Naive thymus-derived CD4-positive, alpha-beta T cell (primary cell): Measurements from ENCODE around the gene SVOPL. TPM values are rescaled to one million over a fixed set of nuclear protein-coding genes. Genes with fewer than 3 reads are reported as not detected.

ENCODE experiments used
- ATAC-seq: fragments of 150-1000 bp; cut with Tn5 transposase; 2 replicates; pipeline ENCODE4 v1.10.0; 2021; ENCODE audit warnings: mild to moderate bottlenecking, moderate library complexity
- CTCF ChIA-PET: fragments of 350-600 bp; sonication (Branson Sonifier 250); formaldehyde crosslinking; loops from one replicate; lab custom pipeline; 2021; ENCODE audit warnings: antibody characterized with exemption; lab: Charles Lee
- POLR2A ChIA-PET: fragments of 350-600 bp; sonication (Branson Sonifier 250); formaldehyde crosslinking; loops from one replicate; lab custom pipeline; 2021; ENCODE audit warnings: antibody characterized with exemption, inconsistent platforms; lab: Charles Lee
- DNase-seq, 9 donors: peaks; one replicate each; pipeline versions ENCODE4 v3.0.0 to v3.0.0-alpha.2; 2020 to 2022; ENCODE audit warnings: mixed read lengths in 1 of 9
- H3K27ac ChIP-seq: one replicate; pipeline ENCODE4 v1.7.0; 2013; ENCODE audit warnings: mild to moderate bottlenecking, low read depth, low read length, moderate library complexity
- H3K27me3 ChIP-seq, 2 donors: one replicate each; pipeline ENCODE4 v1.7.0; 2013; ENCODE audit warnings: low read length in 2 of 2, mild to moderate bottlenecking in 2 of 2, moderate library complexity in 2 of 2; ENCODE audit not compliant: control insufficient read depth in 2 of 2, insufficient read depth in 2 of 2
- H3K36me3 ChIP-seq, 3 experiments: 1 replicate in 2 of 3; 2 replicates in 1 of 3; pipeline ENCODE4 v1.7.0; 2013; ENCODE audit warnings: low read length in 3 of 3, mild to moderate bottlenecking in 3 of 3, moderate library complexity in 1 of 3; ENCODE audit not compliant: insufficient read depth in 3 of 3, control insufficient read depth in 2 of 3
- H3K4me1 ChIP-seq, 2 donors: one replicate each; pipeline ENCODE4 v1.7.0; 2013; ENCODE audit warnings: low read length in 2 of 2, mild to moderate bottlenecking in 2 of 2, moderate library complexity in 1 of 2; ENCODE audit not compliant: control insufficient read depth in 2 of 2, insufficient read depth in 2 of 2
- H3K4me3 ChIP-seq: 2 replicates; pipeline ENCODE4 v1.7.0; 2013; ENCODE audit warnings: mild to moderate bottlenecking, low read length
- H3K9me3 ChIP-seq, 3 experiments: 1 replicate in 2 of 3; 2 replicates in 1 of 3; pipeline ENCODE4 v1.7.0; 2013; ENCODE audit warnings: low read length in 3 of 3; ENCODE audit not compliant: control insufficient read depth in 2 of 3
- H3K27ac Mint-ChIP-seq, 9 donors: one replicate each; pipeline ENCODE4 v1.8.0; 2020 to 2022; ENCODE audit warnings: mixed read lengths in 9 of 9, mild to moderate bottlenecking in 8 of 9, moderate library complexity in 5 of 9, inconsistent platforms in 2 of 9
- H3K27me3 Mint-ChIP-seq, 5 donors: one replicate each; pipeline ENCODE4 v1.8.0; 2021 to 2022; ENCODE audit warnings: mixed read lengths in 5 of 5, mild to moderate bottlenecking in 1 of 5
- H3K36me3 Mint-ChIP-seq, 5 donors: one replicate each; pipeline ENCODE4 v1.8.0; 2020 to 2022; ENCODE audit warnings: mixed read lengths in 5 of 5, mild to moderate bottlenecking in 3 of 5, inconsistent platforms in 1 of 5
- H3K4me1 Mint-ChIP-seq, 7 donors: one replicate each; pipeline ENCODE4 v1.8.0; 2020 to 2022; ENCODE audit warnings: mixed read lengths in 7 of 7, mild to moderate bottlenecking in 3 of 7, inconsistent platforms in 1 of 7
- H3K4me3 Mint-ChIP-seq, 10 donors: one replicate each; pipeline ENCODE4 v1.8.0; 2020 to 2022; ENCODE audit warnings: mild to moderate bottlenecking in 10 of 10, mixed read lengths in 10 of 10, moderate library complexity in 6 of 10, inconsistent platforms in 2 of 10
- H3K9me3 Mint-ChIP-seq, 11 donors: one replicate each; pipeline ENCODE4 v1.8.0; 2020 to 2022; ENCODE audit warnings: mixed read lengths in 11 of 11, mild to moderate bottlenecking in 4 of 11, inconsistent platforms in 1 of 11, moderate library complexity in 1 of 11
- intact Hi-C, 2 donors: fragments of 100-400 bp; cut with micrococcal nuclease; formaldehyde crosslinking; loops; one replicate each; pipeline ENCODE4 v1.15.1; 2023
- polyA plus RNA-seq, 2 donors: library from polyadenylated mRNA; unstranded; fragments of 300-500 nt; fragmentation: Illumina TruSeq; gene quantifications; one replicate each; pipeline ENCODE4 v1.2.3, GENCODE V29; 2021
- total RNA-seq, 6 experiments: library from RNA in 5 of 6; stranded (reverse) in 5 of 6; gene quantifications; 1 replicate in 5 of 6; 2 replicates in 1 of 6; pipeline ENCODE4 v1.2.3 and lab custom pipeline; 2021 to 2026

Gene SVOPL
- total and polyA plus RNA-seq, 7 experiments from 2014 or later, result 0.47 to 0.74 (median 0.64) TPM; not detected in 4

DNA sequence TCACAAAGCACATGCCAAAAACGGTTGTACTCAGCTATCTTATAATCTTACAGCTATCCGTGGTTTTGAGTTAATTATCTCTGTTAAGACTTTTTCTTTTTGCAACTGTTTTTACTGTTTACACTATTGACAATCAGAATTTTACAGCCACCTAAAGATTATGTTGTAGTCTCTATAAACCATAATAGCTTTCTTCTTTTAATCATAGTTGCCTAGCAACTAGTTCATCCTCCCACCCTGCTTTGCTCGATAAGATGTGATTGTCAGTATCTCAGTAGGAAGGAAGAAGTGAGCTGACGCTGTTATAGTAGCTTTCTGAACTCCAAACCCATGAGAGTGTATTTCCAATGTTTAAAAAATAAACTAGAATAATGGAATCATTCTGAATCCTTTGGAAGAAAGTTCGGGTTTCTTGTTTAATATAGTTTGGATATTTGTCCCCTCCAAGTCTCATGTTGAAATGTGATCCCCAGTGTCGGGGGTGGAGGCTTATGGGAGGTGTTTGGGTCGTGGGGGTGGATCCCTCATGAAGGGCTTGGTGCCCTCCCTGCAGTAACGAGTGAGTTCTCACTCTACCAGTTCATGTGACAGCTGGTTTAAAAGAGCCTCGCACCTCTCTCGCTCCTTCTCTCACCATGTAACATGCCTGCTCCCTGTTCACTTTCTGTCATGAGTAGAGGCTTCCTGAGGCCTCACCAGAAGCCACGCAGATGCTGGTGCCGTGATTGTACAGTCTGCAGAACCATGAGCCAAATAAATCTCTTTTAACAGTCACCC is 68.1 kb downstream of the SVOPL start:
- H3K9me3 Mint-ChIP-seq, result peaks cover 0 to 3% (median 0%) of the 10 kb centered on the region in 11 donors
- no peak for ATAC-seq
- H3K27ac Mint-ChIP-seq, result no peak overlapping the region
- Histone ChIP-seq H3K27me3 (no peaks in the 10 kb centered on the region), H3K4me1 (no peaks in the 10 kb centered on the region), H3K27ac (no peak overlapping the region), H3K9me3 (no peaks in the 10 kb centered on the region), H3K36me3 (no peaks in the 10 kb centered on the region), H3K4me3 (no peak overlapping the region)
- no peak for DNase-seq
- POLR2A ChIA-PET, result no interaction called here
- peaks cover 0 to 10% (median 0%) of the 10 kb centered on the region in 5 donors for H3K27me3 Mint-ChIP-seq
- H3K4me1 Mint-ChIP-seq, result peaks cover 0 to 30% (median 15%) of the 10 kb centered on the region in 7 donors
- intact Hi-C loops, result no loop called here
- no peak overlapping the region for H3K4me3 Mint-ChIP-seq
- H3K36me3 Mint-ChIP-seq, result peaks cover 0 to 1% (median 0%) of the 10 kb centered on the region in 5 donors
- CTCF ChIA-PET, result no interaction called here

DNA sequence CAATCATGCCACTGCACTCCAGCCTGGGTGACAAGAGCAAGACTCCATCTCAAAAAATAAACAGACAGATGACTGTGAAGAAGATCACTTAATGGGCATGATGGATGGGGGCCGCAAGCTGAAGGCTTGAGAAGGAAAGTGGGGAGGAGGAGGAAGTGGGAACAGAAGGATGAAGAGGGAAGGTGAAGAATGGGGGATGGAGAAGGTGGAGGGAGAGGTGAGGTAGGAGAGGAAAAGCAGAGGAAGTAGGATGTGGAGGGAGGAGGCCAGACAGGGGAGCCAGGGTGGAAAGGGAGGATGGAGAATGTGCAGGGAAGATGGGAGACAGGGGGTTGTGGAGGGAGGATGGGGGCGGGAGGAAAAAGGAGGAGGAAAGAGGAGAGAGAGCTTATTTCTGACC is 68.8 kb downstream of the SVOPL start:
- H3K27ac Mint-ChIP-seq, result no peak overlapping the region
- peaks cover 0 to 1% (median 0%) of the 10 kb centered on the region in 5 donors for H3K36me3 Mint-ChIP-seq
- no peak for ATAC-seq
- peaks cover 0 to 36% (median 15%) of the 10 kb centered on the region in 7 donors for H3K4me1 Mint-ChIP-seq
- ChIA-PET POLR2A (no interaction called here), CTCF (interaction anchor here (0.7 kb wide), 1 partner anchor 73 kb away, joined by 3 read pairs; no protein-coding TSS in a partner anchor)
- no peaks in the 10 kb centered on the region for H3K36me3 ChIP-seq
- intact Hi-C loops, result no loop called here
- peaks cover 0 to 3% (median 0%) of the 10 kb centered on the region in 11 donors for H3K9me3 Mint-ChIP-seq
- no peak overlapping the region for H3K4me3 Mint-ChIP-seq
- H3K4me1 ChIP-seq, result no peaks in the 10 kb centered on the region
- no peaks in the 10 kb centered on the region for H3K9me3 ChIP-seq
- H3K27me3 ChIP-seq, result no peaks in the 10 kb centered on the region
- no peak overlapping the region for H3K27ac ChIP-seq
- DNase-seq, result no peak
- peaks cover 0 to 10% (median 0%) of the 10 kb centered on the region in 5 donors for H3K27me3 Mint-ChIP-seq
- no peak overlapping the region for H3K4me3 ChIP-seq

DNA sequence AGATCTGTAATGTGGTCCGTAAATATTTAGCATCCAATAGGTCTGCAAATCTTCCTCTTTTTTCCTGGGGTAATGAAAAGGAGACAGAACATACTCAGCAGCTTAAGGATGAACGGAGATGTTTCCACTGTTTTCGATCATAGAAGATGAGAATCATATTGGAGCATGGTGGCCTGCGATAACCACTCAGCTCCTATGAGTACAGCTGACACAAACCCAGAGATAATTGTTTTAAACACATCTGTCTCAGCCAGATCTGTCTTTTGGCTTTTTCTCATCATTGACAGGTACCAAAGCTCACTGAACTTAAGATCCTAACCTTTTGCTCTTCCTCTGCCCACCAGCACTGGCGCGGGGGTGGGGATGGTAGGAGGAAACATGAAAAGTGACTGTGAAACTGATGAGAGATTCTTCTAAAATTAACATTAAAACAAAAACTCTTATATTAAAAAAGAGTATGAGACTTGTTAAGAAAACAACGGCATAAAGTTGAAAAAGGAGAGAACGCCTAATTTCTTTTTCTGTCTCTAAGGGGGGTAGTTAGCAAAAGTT is 71.0 kb downstream of the SVOPL start:
- peaks cover 0 to 6% (median 0%) of the 10 kb centered on the region in 5 donors for H3K27me3 Mint-ChIP-seq
- peaks cover 20 to 58% (median 38%) of the 10 kb centered on the region in 7 donors for H3K4me1 Mint-ChIP-seq
- no peaks in the 10 kb centered on the region for H3K27me3 ChIP-seq
- ChIA-PET POLR2A (no interaction called here), CTCF (no interaction called here)
- H3K36me3 ChIP-seq, result no peaks in the 10 kb centered on the region
- ATAC-seq, result no peak
- intact Hi-C loops, result no loop called here
- peak overlapping the region in 2 of 10 donors; percentile 1 to 8 for H3K4me3 Mint-ChIP-seq
- H3K4me1 ChIP-seq, result peaks cover 9 to 18% of the 10 kb centered on the region in 2 donors
- peaks cover 0 to 5% (median 0%) of the 10 kb centered on the region in 11 donors for H3K9me3 Mint-ChIP-seq
- DNase-seq, result no peak
- H3K9me3 ChIP-seq, result no peaks in the 10 kb centered on the region
- no peak overlapping the region for H3K4me3 ChIP-seq
- peaks cover 0 to 1% (median 0%) of the 10 kb centered on the region in 5 donors for H3K36me3 Mint-ChIP-seq
- peak overlapping the region in 2 of 9 donors; percentile 5 to 15 for H3K27ac Mint-ChIP-seq
- no peak overlapping the region for H3K27ac ChIP-seq

DNA sequence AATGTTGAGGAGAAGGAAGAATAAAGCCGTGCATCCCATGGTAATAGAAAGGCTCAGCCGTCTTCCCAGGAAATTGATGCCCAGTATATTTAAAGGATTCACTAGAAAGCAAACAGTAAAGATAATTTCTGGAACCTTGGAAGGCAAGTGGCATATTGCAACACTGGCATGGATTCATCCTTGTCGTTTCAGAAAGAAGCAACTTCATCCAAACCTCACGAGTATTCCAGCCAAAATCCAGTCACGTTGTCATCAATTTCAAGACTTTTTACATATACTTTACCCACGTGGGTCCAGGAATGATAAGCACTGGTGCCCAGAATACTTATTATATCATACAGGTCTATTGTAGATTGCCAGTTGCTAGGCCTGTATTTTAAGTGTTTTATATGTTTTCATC is 73.8 kb downstream of the SVOPL start:
- Histone ChIP-seq H3K27ac (no peak overlapping the region), H3K36me3 (no peaks in the 10 kb centered on the region), H3K4me1 (peaks cover 17 to 30% of the 10 kb centered on the region in 2 donors), H3K9me3 (no peaks in the 10 kb centered on the region), H3K4me3 (no peak overlapping the region), H3K27me3 (no peaks in the 10 kb centered on the region)
- DNase-seq (no peak), ATAC-seq (no peak)
- Mint-ChIP-seq H3K27ac (peak overlapping the region in 3 of 9 donors; percentile 47 to 85 (median 67)), H3K27me3 (peaks cover 0 to 8% (median 0%) of the 10 kb centered on the region in 5 donors), H3K9me3 (peaks cover 0 to 3% (median 0%) of the 10 kb centered on the region in 11 donors), H3K36me3 (peaks cover 0 to 1% (median 0%) of the 10 kb centered on the region in 5 donors), H3K4me3 (peak overlapping the region in 2 of 10 donors; percentile 62 to 68), H3K4me1 (peaks cover 19 to 62% (median 47%) of the 10 kb centered on the region in 7 donors)
- ChIA-PET CTCF (no interaction called here), POLR2A (interaction anchor here (0.6 kb wide), 1 partner anchor 728 kb away, joined by 6 read pairs; no protein-coding TSS in a partner anchor)
- intact Hi-C loops, result loop anchor here in 1 of 2 donors (5.0 to 10.0 kb wide), 2 partner anchors 127 to 170 kb away; no protein-coding TSS in a partner anchor

DNA sequence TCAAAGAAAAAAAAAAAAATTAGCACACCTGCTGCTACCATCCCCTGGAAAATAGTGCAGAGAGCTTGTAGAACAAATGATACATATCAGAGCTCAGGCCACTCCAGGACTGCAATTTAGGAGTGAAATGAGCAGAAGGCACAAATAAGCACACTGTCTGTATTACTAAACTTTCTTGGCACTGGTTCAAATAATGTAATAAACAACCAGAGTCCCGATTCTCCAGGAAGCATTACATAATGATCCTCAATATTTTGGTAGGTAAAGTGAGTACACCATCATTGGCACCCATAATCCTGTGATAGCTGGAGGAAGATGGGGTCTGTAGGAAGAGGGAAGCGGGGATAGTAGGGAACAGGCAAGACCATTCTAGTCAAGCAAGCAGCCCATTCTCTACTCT is 74.3 kb downstream of the SVOPL start:
- CTCF ChIA-PET, result no interaction called here
- Histone ChIP-seq H3K27ac (no peak overlapping the region), H3K36me3 (no peaks in the 10 kb centered on the region), H3K9me3 (no peaks in the 10 kb centered on the region), H3K27me3 (no peaks in the 10 kb centered on the region), H3K4me1 (peaks cover 17 to 30% of the 10 kb centered on the region in 2 donors), H3K4me3 (no peak overlapping the region)
- Mint-ChIP-seq H3K9me3 (peaks cover 0 to 3% (median 0%) of the 10 kb centered on the region in 11 donors), H3K27ac (peak overlapping the region; percentile 2 to 85 (median 67)), H3K4me1 (peaks cover 18 to 57% (median 47%) of the 10 kb centered on the region in 7 donors), H3K36me3 (peaks cover 0 to 1% (median 0%) of the 10 kb centered on the region in 5 donors), H3K4me3 (peak overlapping the region in 7 of 10 donors; percentile 9 to 68 (median 40)), H3K27me3 (peaks cover 0 to 8% (median 0%) of the 10 kb centered on the region in 5 donors)
- DNase-seq, result no peak
- intact Hi-C loops, result loop anchor here in 1 of 2 donors (5.0 to 10.0 kb wide), 2 partner anchors 128 to 170 kb away; no protein-coding TSS in a partner anchor
- POLR2A ChIA-PET, result interaction anchor here (0.6 kb wide), 1 partner anchor 727 kb away, joined by 6 read pairs; no protein-coding TSS in a partner anchor
- ATAC-seq, result no peak

DNA sequence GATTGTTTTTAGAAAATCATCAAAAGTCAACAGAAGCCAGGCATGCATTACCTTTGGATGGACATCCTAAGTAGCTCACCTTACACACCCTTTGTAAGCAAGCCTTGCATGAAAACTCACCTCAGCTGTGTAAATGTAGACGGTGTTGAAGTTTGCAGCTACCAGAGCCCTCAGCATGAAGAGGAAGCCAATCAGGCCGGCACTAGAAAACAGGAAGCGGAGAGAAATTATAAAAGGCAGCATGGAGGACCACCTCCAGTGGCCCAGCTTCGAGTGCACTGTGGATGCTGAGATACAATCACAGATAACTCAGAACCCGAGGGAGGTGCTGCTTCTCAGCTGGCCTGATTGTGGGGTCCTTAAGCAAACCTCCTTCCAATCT is 75.3 kb downstream of the SVOPL start:
- Histone ChIP-seq H3K9me3 (no peaks in the 10 kb centered on the region), H3K4me1 (peaks cover 17 to 30% of the 10 kb centered on the region in 2 donors), H3K27me3 (no peaks in the 10 kb centered on the region), H3K4me3 (peak overlapping the region; percentile 18), H3K27ac (peak overlapping the region; percentile 46), H3K36me3 (no peaks in the 10 kb centered on the region)
- Mint-ChIP-seq H3K27me3 (peaks cover 0 to 8% (median 0%) of the 10 kb centered on the region in 5 donors), H3K27ac (peak overlapping the region; percentile 71 to 92 (median 85)), H3K4me1 (peaks cover 16 to 55% (median 47%) of the 10 kb centered on the region in 7 donors), H3K4me3 (peak overlapping the region; percentile 50 to 83 (median 72)), H3K36me3 (peaks cover 0 to 1% (median 0%) of the 10 kb centered on the region in 5 donors), H3K9me3 (peaks cover 0 to 3% (median 0%) of the 10 kb centered on the region in 11 donors)
- intact Hi-C loops, result loop anchor here (1.0 to 10.0 kb wide), 3 partner anchors 129 to 169 kb away; no protein-coding TSS in a partner anchor
- ChIA-PET POLR2A (interaction anchor here (0.8 to 1.6 kb wide), 2 partner anchors 126 to 624 kb away, joined by 3 to 9 read pairs; no protein-coding TSS in a partner anchor), CTCF (no interaction called here)
- DNase-seq, result peak in 6 of 9 donors; percentile 4 to 51 (median 39)
- ATAC-seq, result peak; percentile 69
